Transverse colon (tissue), 4 donors: Measurements from ENCODE around the gene EME2. TPM values are rescaled to one million over a fixed set of nuclear protein-coding genes. Genes with fewer than 3 reads are reported as not detected.
A peak's percentile ranks its signal among the peaks of the same experiment; 100 is the strongest.

Experiments used
- DNase-seq: peaks from one replicate; pipeline ENCODE4 v3.0.0-alpha.2; 2019
- H3K27ac ChIP-seq, 4 donors: fragments of 200-600 bp; sonication (generic); 2 replicates each; pipeline ENCODE4 v1.5.1; 2016 to 2018; ENCODE audit warnings: inconsistent platforms in 4 of 4
- H3K27me3 ChIP-seq: fragments of 200-600 bp; sonication (generic); 2 replicates; pipeline ENCODE4 v1.5.1; 2017; ENCODE audit warnings: inconsistent platforms
- H3K36me3 ChIP-seq, 4 donors: fragments of 200-600 bp; sonication (generic); 2 replicates each; pipeline ENCODE4 v1.5.1; 2017 to 2019; ENCODE audit warnings: inconsistent platforms in 4 of 4
- H3K4me1 ChIP-seq, 4 donors: fragments of 200-600 bp; sonication (generic); 2 replicates each; pipeline ENCODE4 v1.5.1; 2017 to 2020; ENCODE audit warnings: inconsistent platforms in 4 of 4
- H3K4me3 ChIP-seq, 4 donors: fragments of 200-600 bp; sonication (generic); 1 replicate in 1 of 4; 2 replicates in 3 of 4; pipeline versions ENCODE4 v1.5.1 to v1.6.1; 2017 to 2019; ENCODE audit warnings: inconsistent platforms in 4 of 4
- H3K9me3 ChIP-seq, 2 donors: fragments of 200-600 bp; sonication (generic); 2 replicates each; pipeline ENCODE4 v1.5.1; 2017 to 2019; ENCODE audit warnings: inconsistent platforms in 2 of 2
- CTCF ChIP-seq, 5 experiments: fragments of 200-600 bp in 3 of 5; fragments of 450-650 bp in 2 of 5; sonication (generic) in 3 of 5; IDR thresholded peaks; 1 replicate in 2 of 5; 2 replicates in 3 of 5; pipeline ENCODE4 v1.5.1; 2016 to 2017; ENCODE audit warnings: antibody characterized with exemption in 5 of 5, inconsistent platforms in 3 of 5, mild to moderate bottlenecking in 2 of 5, moderate library complexity in 1 of 5
- EP300 ChIP-seq: sonication (generic); formaldehyde crosslinking; IDR thresholded peaks from one replicate; pipeline ENCODE4 v1.6.1; 2017; ENCODE audit warnings: antibody characterized with exemption, low read depth
- POLR2A ChIP-seq: fragments of 450-650 bp; IDR thresholded peaks from one replicate; pipeline ENCODE4 v1.6.1; 2016; ENCODE audit warnings: antibody characterized with exemption, mild to moderate bottlenecking, moderate library complexity
- POLR2AphosphoS5 ChIP-seq, 3 donors: sonication (generic); formaldehyde crosslinking; IDR thresholded peaks; one replicate each; pipeline ENCODE4 v1.6.1; 2016; ENCODE audit warnings: antibody characterized with exemption in 3 of 3
- WGBS, 2 donors: methylation state at CpG; one replicate each; pipeline ENCODE4 v1.1.5; 2018; ENCODE audit warnings: low coverage in 1 of 2; 5-methylcytosine and 5-hydroxymethylcytosine counted together
- in situ Hi-C, 4 donors: fragments of 200-750 bp; cut with MboI; loops; one replicate each; pipeline versions ENCODE4 v1.15.0 to v1.15.1; 2017; ENCODE audit warnings: low sequenced_read_pairs in 3 of 4, low pct_ligation_motif_present in 1 of 4, low pct_unique_long_range_greater_than_20kb in 1 of 4
- intact Hi-C: fragments of 100-400 bp; cut with DNase I; formaldehyde crosslinking; loops from one replicate; pipeline ENCODE4 v1.15.1; 2023; ENCODE audit warnings: low total_unique reads
- total RNA-seq, 4 donors: library from RNA; depleted of rRNA; stranded (reverse); fragments of >200 nt; gene quantifications; one replicate each; pipeline ENCODE4 v1.1.0, GENCODE V29; 2016

EME2 gene
- total RNA-seq, 4 donors from 2014 or later: 23.6 to 173 (median 45.4) TPM

GRCh38 chr16:1800701-1801100, 28.1 kb downstream of the EME2 start:
- Histone ChIP-seq H3K9me3 (peaks cover 0 to 6% of the 10 kb centered on the region in 2 donors), H3K27ac (no peak overlapping the region), H3K27me3 (no peaks in the 10 kb centered on the region), H3K4me1 (no peaks in the 10 kb centered on the region), H3K4me3 (no peak overlapping the region), H3K36me3 (no peaks in the 10 kb centered on the region)
- TF ChIP-seq EP300: no peak
- no peak for TF ChIP-seq POLR2AphosphoS5 (IDR thresholded peaks at IDR 0.05)
- TF ChIP-seq CTCF (IDR thresholded peaks at IDR 0.05): no peak
- no peak for TF ChIP-seq POLR2A
- DNase-seq: no peak
- intact Hi-C loops: no loop called here
- WGBS, 2 donors: 77 to 79% methylated on average over 8 to 10 of the region's 10 CpGs
- in situ Hi-C loops: no loop called here

GRCh38 chr16:1807626-1808025, 35.0 kb downstream of the EME2 start:
- 85 to 95% methylated on average over 7 to 9 of the region's 10 CpGs for WGBS, 2 donors
- in situ Hi-C loops: no loop called here
- TF ChIP-seq POLR2A (no peak), POLR2AphosphoS5 (IDR thresholded peaks at IDR 0.05) (no peak), EP300 (no peak), CTCF (IDR thresholded peaks at IDR 0.05) (no peak)
- H3K27me3 ChIP-seq: no peaks in the 10 kb centered on the region
- no peak for DNase-seq
- H3K4me3 ChIP-seq: no peak overlapping the region
- H3K4me1 ChIP-seq: peaks cover 0 to 2% (median 1%) of the 10 kb centered on the region in 4 donors
- H3K36me3 ChIP-seq: peaks cover 0 to 25% (median 11%) of the 10 kb centered on the region in 4 donors
- no peak overlapping the region for H3K27ac ChIP-seq
- H3K9me3 ChIP-seq: no peaks in the 10 kb centered on the region
- intact Hi-C loops: no loop called here

- peaks cover 0 to 25% (median 11%) of the 10 kb centered on the region in 4 donors for H3K36me3 ChIP-seq
- in situ Hi-C loops: no loop called here
Observed at GRCh38 chr16:1808691-1809090, 36.1 kb downstream of the EME2 start.

GRCh38 chr16:1809281-1809801, 36.7 kb downstream of the EME2 start:
- DNase-seq: peak; percentile 30
- in situ Hi-C loops: no loop called here
- no peak for TF ChIP-seq POLR2AphosphoS5 (IDR thresholded peaks at IDR 0.05)

More at GRCh38 chr16:1808691-1809090, 36.1 kb downstream of the EME2 start:
- WGBS, 2 donors: 86 to 100% methylated on average over 1 to 18 of the region's 18 CpGs
- Histone ChIP-seq H3K4me3 (no peak overlapping the region), H3K4me1 (peaks cover 0 to 8% (median 6%) of the 10 kb centered on the region in 4 donors), H3K27me3 (no peaks in the 10 kb centered on the region), H3K9me3 (no peaks in the 10 kb centered on the region), H3K27ac (no peak overlapping the region)
- no peak for DNase-seq
- intact Hi-C loops: no loop called here
- TF ChIP-seq EP300 (no peak), POLR2A (no peak), CTCF (IDR thresholded peaks at IDR 0.05) (no peak), POLR2AphosphoS5 (IDR thresholded peaks at IDR 0.05) (no peak)

GRCh38 chr16:1810106-1810505, 37.5 kb downstream of the EME2 start:
- H3K36me3 ChIP-seq: peaks cover 0 to 25% (median 11%) of the 10 kb centered on the region in 4 donors
- no peaks in the 10 kb centered on the region for H3K27me3 ChIP-seq
- H3K4me3 ChIP-seq: no peak overlapping the region
- no peak for TF ChIP-seq EP300
- TF ChIP-seq POLR2AphosphoS5 (IDR thresholded peaks at IDR 0.05): no peak
- TF ChIP-seq CTCF (IDR thresholded peaks at IDR 0.05): no peak
- no peak for TF ChIP-seq POLR2A
- no peaks in the 10 kb centered on the region for H3K9me3 ChIP-seq
- WGBS, 2 donors: 93 to 100% methylated on average over 3 to 16 of the region's 16 CpGs
- in situ Hi-C loops (no loop called here), intact Hi-C loops (no loop called here)
- peaks cover 0 to 8% (median 6%) of the 10 kb centered on the region in 4 donors for H3K4me1 ChIP-seq
- DNase-seq: no peak
- no peak overlapping the region for H3K27ac ChIP-seq

More at GRCh38 chr16:1809281-1809801, 36.7 kb downstream of the EME2 start:
- Histone ChIP-seq H3K9me3 (no peaks in the 10 kb centered on the region), H3K27me3 (no peaks in the 10 kb centered on the region), H3K36me3 (peaks cover 0 to 25% (median 11%) of the 10 kb centered on the region in 4 donors), H3K4me1 (peaks cover 0 to 8% (median 6%) of the 10 kb centered on the region in 4 donors), H3K27ac (no peak overlapping the region), H3K4me3 (no peak overlapping the region)
- WGBS, 2 donors: 70 to 85% methylated on average over 4 to 24 of the region's 28 CpGs
- intact Hi-C loops: no loop called here
